HG02840 (cell line): ENCODE data around the gene CDC20B.
"Not testable (repeated sequence)": the region's sequence is repeated elsewhere in the genome, so short reads cannot be mapped to it uniquely, and the experiment has no call there.

Source experiments
- ATAC-seq: cut with Tn5 transposase; IDR thresholded peaks from one replicate; pipeline ENCODE4 v1.9.1; 2021; ENCODE audit warnings: mild to moderate bottlenecking, moderate library complexity, moderate number of reproducible peaks; ENCODE audit not compliant: unreplicated experiment, low FRiP score

CDC20B gene

GRCh38 chr5:55160493-55161209 is 12.3 kb downstream of the CDC20B start:
- ATAC-seq, result no peak

GRCh38 chr5:55159763-55160492 is 13.0 kb downstream of the CDC20B start, which contains the start of gene GPX8:
Gene GPX8 (plus strand): TSS chr5:55160171. CDS start chr5:55160193, 22 bp downstream.
- ATAC-seq, result no peak

GRCh38 chr5:55154873-55155272 is 18.1 kb downstream of the CDC20B start:
- ATAC-seq, result no peak

GRCh38 chr5:55151923-55152842 is 20.8 kb downstream of the CDC20B start:
- no peak for ATAC-seq

GRCh38 chr5:55149308-55149795 is 23.6 kb downstream of the CDC20B start:
- ATAC-seq, result no peak

GRCh38 chr5:55146543-55147151 is 26.3 kb downstream of the CDC20B start:
- ATAC-seq, result no peak

- no peak for ATAC-seq
Measured at GRCh38 chr5:55146080-55146479, 26.9 kb downstream of the CDC20B start.

- no peak for ATAC-seq
Measured at GRCh38 chr5:55143624-55144023, 29.4 kb downstream of the CDC20B start.

GRCh38 chr5:55141945-55142690 is 30.9 kb downstream of the CDC20B start:
- no peak for ATAC-seq

GRCh38 chr5:55140908-55141665 is 31.9 kb downstream of the CDC20B start:
- no peak for ATAC-seq

- ATAC-seq, result no peak
Measured at GRCh38 chr5:55136521-55136920, 36.5 kb downstream of the CDC20B start.

- ATAC-seq, result no peak
Measured at GRCh38 chr5:55134053-55134722, 38.8 kb downstream of the CDC20B start.

- no peak for ATAC-seq
Measured at GRCh38 chr5:55123365-55123764, 49.6 kb downstream of the CDC20B start.

- no peak for ATAC-seq
Measured at GRCh38 chr5:55114061-55114460, 58.9 kb downstream of the CDC20B start.

- ATAC-seq, result no peak
Measured at GRCh38 chr5:55113327-55113726, 59.6 kb downstream of the CDC20B start.

GRCh38 chr5:55110217-55110616 is 62.8 kb downstream of the CDC20B start:
- ATAC-seq, result no peak

GRCh38 chr5:55108661-55109060 is 64.3 kb downstream of the CDC20B start:
- no peak for ATAC-seq

- ATAC-seq, result not testable (repeated sequence)
Measured at GRCh38 chr5:55105976-55106375, 67.0 kb downstream of the CDC20B start.
